Neuron (in vitro differentiated cells): Measurements from ENCODE around the gene SPTBN1.

Experiments used
- H2AFZ ChIP-seq: one replicate; pipeline ENCODE4 v1.6.1; 2013; ENCODE audit warnings: low read depth, mild to moderate bottlenecking, inconsistent platforms, low read length, moderate library complexity
- H3K27me3 ChIP-seq: one replicate; pipeline ENCODE4 v1.6.1; 2013; ENCODE audit warnings: low read length; ENCODE audit not compliant: insufficient read depth
- H3K36me3 ChIP-seq: one replicate; pipeline ENCODE4 v1.6.1; 2013; ENCODE audit warnings: low read length; ENCODE audit not compliant: insufficient read depth
- H3K4me1 ChIP-seq: one replicate; pipeline ENCODE4 v1.6.1; 2013; ENCODE audit warnings: low read length; ENCODE audit not compliant: insufficient read depth
- H3K4me3 ChIP-seq: 2 replicates; pipeline ENCODE4 v1.5.1; 2013; ENCODE audit warnings: mild to moderate bottlenecking, low read length, moderate library complexity
- H3K9me3 ChIP-seq: one replicate; pipeline ENCODE4 v1.6.1; 2013; ENCODE audit warnings: low read length

Gene SPTBN1

GRCh38 chr2:54710216-54710615 lies 254.1 kb downstream of the SPTBN1 start:
- Histone ChIP-seq H3K4me1 (no peaks in the 10 kb centered on the region), H3K36me3 (no peaks in the 10 kb centered on the region), H2AFZ (no peak overlapping the region), H3K9me3 (no peaks in the 10 kb centered on the region), H3K27me3 (peaks cover 5% of the 10 kb centered on the region), H3K4me3 (no peak overlapping the region)

- no peak overlapping the region for H2AFZ ChIP-seq
- no peaks in the 10 kb centered on the region for H3K36me3 ChIP-seq
- no peaks in the 10 kb centered on the region for H3K4me1 ChIP-seq
Measured at GRCh38 chr2:54712516-54712915, 256.4 kb downstream of the SPTBN1 start.

GRCh38 chr2:54714996-54715395 lies 258.9 kb downstream of the SPTBN1 start:
- no peaks in the 10 kb centered on the region for H3K9me3 ChIP-seq

More at GRCh38 chr2:54712516-54712915, 256.4 kb downstream of the SPTBN1 start:
- peaks cover 5% of the 10 kb centered on the region for H3K27me3 ChIP-seq
- no peaks in the 10 kb centered on the region for H3K9me3 ChIP-seq
- no peak overlapping the region for H3K4me3 ChIP-seq

GRCh38 chr2:54716375-54716774 lies 260.2 kb downstream of the SPTBN1 start:
- H3K4me1 ChIP-seq, result no peaks in the 10 kb centered on the region
- peaks cover 16% of the 10 kb centered on the region for H3K27me3 ChIP-seq
- H3K9me3 ChIP-seq, result no peaks in the 10 kb centered on the region
- H2AFZ ChIP-seq, result no peak overlapping the region
- H3K36me3 ChIP-seq, result no peaks in the 10 kb centered on the region
- no peak overlapping the region for H3K4me3 ChIP-seq

More at GRCh38 chr2:54714996-54715395, 258.9 kb downstream of the SPTBN1 start:
- no peak overlapping the region for H3K4me3 ChIP-seq
- H2AFZ ChIP-seq, result no peak overlapping the region
- no peaks in the 10 kb centered on the region for H3K36me3 ChIP-seq
- H3K4me1 ChIP-seq, result no peaks in the 10 kb centered on the region
- peaks cover 9% of the 10 kb centered on the region for H3K27me3 ChIP-seq

GRCh38 chr2:54720563-54720962 lies 264.4 kb downstream of the SPTBN1 start:
- Histone ChIP-seq H3K4me1 (peaks cover 13% of the 10 kb centered on the region), H3K36me3 (no peaks in the 10 kb centered on the region), H3K27me3 (peaks cover 28% of the 10 kb centered on the region), H3K4me3 (no peak overlapping the region), H3K9me3 (no peaks in the 10 kb centered on the region), H2AFZ (no peak overlapping the region)
